Measurements from ENCODE around the gene DNAH6.

DNA sequence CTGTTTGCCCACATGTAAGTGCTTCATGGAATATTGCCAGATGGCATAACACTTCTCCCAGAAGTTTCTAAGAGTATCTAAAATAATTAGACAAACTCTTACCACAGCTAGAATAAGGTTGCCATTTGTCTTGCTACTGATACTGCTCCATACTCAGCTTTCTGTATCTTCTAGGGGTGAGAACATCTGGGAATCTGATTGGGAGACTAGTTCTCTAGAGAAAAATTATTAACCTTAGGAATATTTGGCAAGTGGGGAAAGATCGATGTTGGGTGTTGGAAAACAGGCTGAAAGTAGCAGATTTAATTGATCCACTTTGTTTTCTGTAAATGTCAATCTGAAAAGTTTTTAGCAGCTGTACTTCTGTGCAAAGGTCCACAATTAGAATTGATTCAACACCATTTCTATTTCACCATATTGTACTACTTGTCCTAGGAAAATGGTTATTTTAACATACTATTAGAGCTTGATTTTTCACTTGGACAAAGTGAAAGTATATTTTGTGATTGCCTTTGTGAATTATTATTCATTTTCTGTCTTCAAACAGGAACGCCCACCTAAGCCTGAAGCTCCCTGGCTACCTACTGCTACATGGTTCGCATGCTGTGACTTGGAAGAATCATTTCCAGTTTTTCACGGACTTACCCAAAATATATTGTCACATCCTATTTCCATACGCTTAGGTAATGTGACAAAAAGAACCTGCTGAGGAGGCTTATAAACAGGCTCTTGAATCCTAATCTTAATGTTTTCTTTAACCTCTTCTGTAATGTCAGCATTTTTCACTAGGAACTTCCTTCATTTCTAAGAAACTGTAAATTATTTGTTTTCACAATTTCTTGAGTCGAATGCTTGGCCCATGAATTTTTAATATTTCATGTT, 216.8 kb downstream of the DNAH6 start:
- no peak for TF ChIP-seq RFX5 (IDR thresholded peaks at IDR 0.05)
- no peak for TF ChIP-seq POLR2A (IDR thresholded peaks at IDR 0.05; ENCODE audit: low read length)
- TF ChIP-seq TP53 (CRISPR knock-in tag; IDR thresholded peaks at IDR 0.05) = no peak
- no peak for TF ChIP-seq CBX2 (IDR thresholded peaks at IDR 0.05; ENCODE audit: borderline replicate concordance, low read depth)
- TF ChIP-seq, protein P1, sequence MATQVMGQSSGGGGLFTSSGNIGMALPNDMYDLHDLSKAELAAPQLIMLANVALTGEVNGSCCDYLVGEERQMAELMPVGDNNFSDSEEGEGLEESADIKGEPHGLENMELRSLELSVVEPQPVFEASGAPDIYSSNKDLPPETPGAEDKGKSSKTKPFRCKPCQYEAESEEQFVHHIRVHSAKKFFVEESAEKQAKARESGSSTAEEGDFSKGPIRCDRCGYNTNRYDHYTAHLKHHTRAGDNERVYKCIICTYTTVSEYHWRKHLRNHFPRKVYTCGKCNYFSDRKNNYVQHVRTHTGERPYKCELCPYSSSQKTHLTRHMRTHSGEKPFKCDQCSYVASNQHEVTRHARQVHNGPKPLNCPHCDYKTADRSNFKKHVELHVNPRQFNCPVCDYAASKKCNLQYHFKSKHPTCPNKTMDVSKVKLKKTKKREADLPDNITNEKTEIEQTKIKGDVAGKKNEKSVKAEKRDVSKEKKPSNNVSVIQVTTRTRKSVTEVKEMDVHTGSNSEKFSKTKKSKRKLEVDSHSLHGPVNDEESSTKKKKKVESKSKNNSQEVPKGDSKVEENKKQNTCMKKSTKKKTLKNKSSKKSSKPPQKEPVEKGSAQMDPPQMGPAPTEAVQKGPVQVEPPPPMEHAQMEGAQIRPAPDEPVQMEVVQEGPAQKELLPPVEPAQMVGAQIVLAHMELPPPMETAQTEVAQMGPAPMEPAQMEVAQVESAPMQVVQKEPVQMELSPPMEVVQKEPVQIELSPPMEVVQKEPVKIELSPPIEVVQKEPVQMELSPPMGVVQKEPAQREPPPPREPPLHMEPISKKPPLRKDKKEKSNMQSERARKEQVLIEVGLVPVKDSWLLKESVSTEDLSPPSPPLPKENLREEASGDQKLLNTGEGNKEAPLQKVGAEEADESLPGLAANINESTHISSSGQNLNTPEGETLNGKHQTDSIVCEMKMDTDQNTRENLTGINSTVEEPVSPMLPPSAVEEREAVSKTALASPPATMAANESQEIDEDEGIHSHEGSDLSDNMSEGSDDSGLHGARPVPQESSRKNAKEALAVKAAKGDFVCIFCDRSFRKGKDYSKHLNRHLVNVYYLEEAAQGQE (IDR thresholded peaks at IDR 0.05) = no peak
- TF ChIP-seq, protein P2, sequence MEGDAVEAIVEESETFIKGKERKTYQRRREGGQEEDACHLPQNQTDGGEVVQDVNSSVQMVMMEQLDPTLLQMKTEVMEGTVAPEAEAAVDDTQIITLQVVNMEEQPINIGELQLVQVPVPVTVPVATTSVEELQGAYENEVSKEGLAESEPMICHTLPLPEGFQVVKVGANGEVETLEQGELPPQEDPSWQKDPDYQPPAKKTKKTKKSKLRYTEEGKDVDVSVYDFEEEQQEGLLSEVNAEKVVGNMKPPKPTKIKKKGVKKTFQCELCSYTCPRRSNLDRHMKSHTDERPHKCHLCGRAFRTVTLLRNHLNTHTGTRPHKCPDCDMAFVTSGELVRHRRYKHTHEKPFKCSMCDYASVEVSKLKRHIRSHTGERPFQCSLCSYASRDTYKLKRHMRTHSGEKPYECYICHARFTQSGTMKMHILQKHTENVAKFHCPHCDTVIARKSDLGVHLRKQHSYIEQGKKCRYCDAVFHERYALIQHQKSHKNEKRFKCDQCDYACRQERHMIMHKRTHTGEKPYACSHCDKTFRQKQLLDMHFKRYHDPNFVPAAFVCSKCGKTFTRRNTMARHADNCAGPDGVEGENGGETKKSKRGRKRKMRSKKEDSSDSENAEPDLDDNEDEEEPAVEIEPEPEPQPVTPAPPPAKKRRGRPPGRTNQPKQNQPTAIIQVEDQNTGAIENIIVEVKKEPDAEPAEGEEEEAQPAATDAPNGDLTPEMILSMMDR (IDR thresholded peaks at IDR 0.05) = no peak
- no peak for TF ChIP-seq CEBPB (IDR thresholded peaks at IDR 0.05)
- no peak for TF ChIP-seq KDM1A (IDR thresholded peaks at IDR 0.05; ENCODE audit: low read depth)
- no peak for TF ChIP-seq SMC3 (IDR thresholded peaks at IDR 0.05)
- no peak for TF ChIP-seq EP300 (IDR thresholded peaks at IDR 0.05)
- TF ChIP-seq ZSCAN20 (CRISPR knock-in tag; IDR thresholded peaks at IDR 0.05) = no peak
- no peak for TF ChIP-seq BHLHE40 (IDR thresholded peaks at IDR 0.05; ENCODE audit: low read depth, low read length)
- no peak for TF ChIP-seq PHF8 (IDR thresholded peaks at IDR 0.05; ENCODE audit: borderline replicate concordance, low read depth)
- no peak for TF ChIP-seq SREBF2 (IDR thresholded peaks at IDR 0.05)

Data from A549 (cell line).